GM23338 (cell line): Measurements from ENCODE around the gene CCPG1.
"Not testable (repeated sequence)": the region's sequence is repeated elsewhere in the genome, so short reads cannot be mapped to it uniquely, and the experiment has no call there.

Experiments used
- EZH2 ChIP-seq: fragments of 200-600 bp; sonication (generic); IDR thresholded peaks from one replicate; pipeline ENCODE4 v1.8.0; 2017; ENCODE audit warnings: antibody characterized with exemption, mild to moderate bottlenecking, low read depth; ENCODE audit not compliant: unreplicated experiment
- EZH2phosphoT487 ChIP-seq: fragments of 200-600 bp; sonication (generic); IDR thresholded peaks from one replicate; pipeline ENCODE4 v1.8.1; 2018; ENCODE audit warnings: antibody characterized with exemption; ENCODE audit not compliant: unreplicated experiment
- NANOG ChIP-seq: IDR thresholded peaks from 2 replicates; pipeline ENCODE4 v1.6.1; 2016; ENCODE audit warnings: antibody characterized with exemption, borderline replicate concordance
- POLR2AphosphoS5 ChIP-seq: IDR thresholded peaks from 2 replicates; pipeline ENCODE4 v1.6.1; 2016; ENCODE audit warnings: antibody characterized with exemption, low read depth
- STAT1 ChIP-seq: IDR thresholded peaks from one replicate; pipeline ENCODE4 v1.6.1; 2016; ENCODE audit warnings: antibody characterized with exemption; ENCODE audit not compliant: unreplicated experiment
- ZNF331 ChIP-seq: fragments of 250-450 bp; sonication (Bioruptor Pico); IDR thresholded peaks from 2 replicates; pipeline ENCODE4 v1.5.0; 2020; ENCODE audit warnings: low read depth, mild to moderate bottlenecking, moderate library complexity
- TF ChIP-seq, protein P1 (sequence below): IDR thresholded peaks from 2 replicates; pipeline ENCODE4 v1.6.1; 2016; ENCODE audit warnings: antibody characterized with exemption
- TF ChIP-seq, protein P2 (sequence below), 2 experiments: fragments of 200-600 bp in 1 of 2; sonication (generic) in 1 of 2; conservative IDR thresholded peaks; 2 replicates each; pipeline versions ENCODE4 v1.5.1 to v1.6.1; 2016 to 2017; ENCODE audit warnings: antibody characterized with exemption in 2 of 2, low read depth in 2 of 2, mild to moderate bottlenecking in 2 of 2, moderate library complexity in 1 of 2
- TF ChIP-seq, protein P3 (sequence below): IDR thresholded peaks from one replicate; pipeline ENCODE4 v1.6.1; 2018; ENCODE audit warnings: antibody characterized with exemption; ENCODE audit not compliant: unreplicated experiment

DNA sequence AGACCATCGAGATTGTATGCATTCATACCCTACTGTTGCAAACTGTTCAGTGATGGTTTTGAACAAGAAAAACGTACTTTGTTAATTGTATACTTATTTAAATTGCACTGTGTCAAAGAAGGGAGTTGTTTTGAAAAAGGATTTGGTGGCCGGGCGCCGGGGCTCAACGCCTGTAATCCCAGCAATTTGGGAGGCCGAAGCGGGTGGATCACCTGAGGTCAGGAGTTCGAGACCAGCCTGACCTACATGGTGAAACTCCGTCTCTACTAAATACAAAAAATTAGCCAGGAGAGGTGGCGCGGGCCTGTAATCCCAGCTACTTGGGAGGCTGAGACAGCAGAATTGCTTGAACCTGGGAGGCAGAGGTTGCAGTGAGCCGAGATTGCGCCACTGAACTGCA, 817 bp upstream of the CCPG1 start:
- TF ChIP-seq, protein P1, sequence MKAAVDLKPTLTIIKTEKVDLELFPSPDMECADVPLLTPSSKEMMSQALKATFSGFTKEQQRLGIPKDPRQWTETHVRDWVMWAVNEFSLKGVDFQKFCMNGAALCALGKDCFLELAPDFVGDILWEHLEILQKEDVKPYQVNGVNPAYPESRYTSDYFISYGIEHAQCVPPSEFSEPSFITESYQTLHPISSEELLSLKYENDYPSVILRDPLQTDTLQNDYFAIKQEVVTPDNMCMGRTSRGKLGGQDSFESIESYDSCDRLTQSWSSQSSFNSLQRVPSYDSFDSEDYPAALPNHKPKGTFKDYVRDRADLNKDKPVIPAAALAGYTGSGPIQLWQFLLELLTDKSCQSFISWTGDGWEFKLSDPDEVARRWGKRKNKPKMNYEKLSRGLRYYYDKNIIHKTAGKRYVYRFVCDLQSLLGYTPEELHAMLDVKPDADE, result not testable (repeated sequence)
- TF ChIP-seq POLR2AphosphoS5; ZNF331 (CRISPR knock-in tag); EZH2; EZH2phosphoT487; STAT1; NANOG: not testable (repeated sequence)
- TF ChIP-seq, protein P2, sequence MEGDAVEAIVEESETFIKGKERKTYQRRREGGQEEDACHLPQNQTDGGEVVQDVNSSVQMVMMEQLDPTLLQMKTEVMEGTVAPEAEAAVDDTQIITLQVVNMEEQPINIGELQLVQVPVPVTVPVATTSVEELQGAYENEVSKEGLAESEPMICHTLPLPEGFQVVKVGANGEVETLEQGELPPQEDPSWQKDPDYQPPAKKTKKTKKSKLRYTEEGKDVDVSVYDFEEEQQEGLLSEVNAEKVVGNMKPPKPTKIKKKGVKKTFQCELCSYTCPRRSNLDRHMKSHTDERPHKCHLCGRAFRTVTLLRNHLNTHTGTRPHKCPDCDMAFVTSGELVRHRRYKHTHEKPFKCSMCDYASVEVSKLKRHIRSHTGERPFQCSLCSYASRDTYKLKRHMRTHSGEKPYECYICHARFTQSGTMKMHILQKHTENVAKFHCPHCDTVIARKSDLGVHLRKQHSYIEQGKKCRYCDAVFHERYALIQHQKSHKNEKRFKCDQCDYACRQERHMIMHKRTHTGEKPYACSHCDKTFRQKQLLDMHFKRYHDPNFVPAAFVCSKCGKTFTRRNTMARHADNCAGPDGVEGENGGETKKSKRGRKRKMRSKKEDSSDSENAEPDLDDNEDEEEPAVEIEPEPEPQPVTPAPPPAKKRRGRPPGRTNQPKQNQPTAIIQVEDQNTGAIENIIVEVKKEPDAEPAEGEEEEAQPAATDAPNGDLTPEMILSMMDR (conservative IDR thresholded peaks at IDR 0.05; ENCODE audit: low read depth in 2 of 2), result not testable (repeated sequence)
- TF ChIP-seq, protein P3, sequence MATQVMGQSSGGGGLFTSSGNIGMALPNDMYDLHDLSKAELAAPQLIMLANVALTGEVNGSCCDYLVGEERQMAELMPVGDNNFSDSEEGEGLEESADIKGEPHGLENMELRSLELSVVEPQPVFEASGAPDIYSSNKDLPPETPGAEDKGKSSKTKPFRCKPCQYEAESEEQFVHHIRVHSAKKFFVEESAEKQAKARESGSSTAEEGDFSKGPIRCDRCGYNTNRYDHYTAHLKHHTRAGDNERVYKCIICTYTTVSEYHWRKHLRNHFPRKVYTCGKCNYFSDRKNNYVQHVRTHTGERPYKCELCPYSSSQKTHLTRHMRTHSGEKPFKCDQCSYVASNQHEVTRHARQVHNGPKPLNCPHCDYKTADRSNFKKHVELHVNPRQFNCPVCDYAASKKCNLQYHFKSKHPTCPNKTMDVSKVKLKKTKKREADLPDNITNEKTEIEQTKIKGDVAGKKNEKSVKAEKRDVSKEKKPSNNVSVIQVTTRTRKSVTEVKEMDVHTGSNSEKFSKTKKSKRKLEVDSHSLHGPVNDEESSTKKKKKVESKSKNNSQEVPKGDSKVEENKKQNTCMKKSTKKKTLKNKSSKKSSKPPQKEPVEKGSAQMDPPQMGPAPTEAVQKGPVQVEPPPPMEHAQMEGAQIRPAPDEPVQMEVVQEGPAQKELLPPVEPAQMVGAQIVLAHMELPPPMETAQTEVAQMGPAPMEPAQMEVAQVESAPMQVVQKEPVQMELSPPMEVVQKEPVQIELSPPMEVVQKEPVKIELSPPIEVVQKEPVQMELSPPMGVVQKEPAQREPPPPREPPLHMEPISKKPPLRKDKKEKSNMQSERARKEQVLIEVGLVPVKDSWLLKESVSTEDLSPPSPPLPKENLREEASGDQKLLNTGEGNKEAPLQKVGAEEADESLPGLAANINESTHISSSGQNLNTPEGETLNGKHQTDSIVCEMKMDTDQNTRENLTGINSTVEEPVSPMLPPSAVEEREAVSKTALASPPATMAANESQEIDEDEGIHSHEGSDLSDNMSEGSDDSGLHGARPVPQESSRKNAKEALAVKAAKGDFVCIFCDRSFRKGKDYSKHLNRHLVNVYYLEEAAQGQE, result not testable (repeated sequence)
